Neural cell (in vitro differentiated cells): ENCODE measurements around the gene DDN. TPM values are rescaled to one million over a fixed set of nuclear protein-coding genes. Genes with fewer than 3 reads are reported as not detected.

Experiments used
- H2AFZ ChIP-seq: fragments of 200-600, 300-800 bp; sonication (generic), shearing (Covaris generic); 2 replicates; pipeline ENCODE4 v1.6.0; 2014; ENCODE audit warnings: low read depth, mild to moderate bottlenecking, antibody characterized with exemption, low read length, moderate library complexity
- H3F3A ChIP-seq: fragments of 200-600 bp; shearing (Covaris generic); 2 replicates; pipeline ENCODE4 v1.6.1; 2016; ENCODE audit warnings: mild to moderate bottlenecking, moderate library complexity, mixed read lengths, antibody characterized with exemption, low read length; ENCODE audit not compliant: insufficient read depth, poor library complexity, severe bottlenecking
- H3K27ac ChIP-seq: fragments of 200-600, 300-800 bp; sonication (generic), shearing (Covaris generic); 2 replicates; pipeline ENCODE4 v1.5.1; 2014; ENCODE audit warnings: mild to moderate bottlenecking, low read length, moderate library complexity
- H3K27me3 ChIP-seq: fragments of 300-800, 200-600 bp; sonication (generic), shearing (Covaris generic); 2 replicates; pipeline ENCODE4 v1.6.0; 2014; ENCODE audit warnings: mild to moderate bottlenecking, low read depth, low read length, moderate library complexity; ENCODE audit not compliant: insufficient read depth
- H3K36me3 ChIP-seq: fragments of 300-800, 200-600 bp; sonication (generic), shearing (Covaris generic); 2 replicates; pipeline ENCODE4 v1.5.1; 2014; ENCODE audit warnings: mild to moderate bottlenecking, antibody characterized with exemption, low read length, moderate library complexity; ENCODE audit not compliant: insufficient read depth
- H3K4me2 ChIP-seq: fragments of 300-800, 200-600 bp; sonication (generic), shearing (Covaris generic); 2 replicates; pipeline ENCODE4 v1.6.0; 2014; ENCODE audit warnings: mild to moderate bottlenecking, low read length
- H3K4me3 ChIP-seq: fragments of 300-800, 200-600 bp; sonication (generic), shearing (Covaris generic); 2 replicates; pipeline ENCODE4 v1.5.1; 2014; ENCODE audit warnings: mild to moderate bottlenecking, low read length, moderate library complexity
- H3K79me2 ChIP-seq: fragments of 200-600 bp; shearing (Covaris generic); replicated peaks from 2 replicates; pipeline ENCODE4 v1.6.0; 2014; ENCODE audit warnings: mild to moderate bottlenecking, low read length, moderate library complexity; ENCODE audit not compliant: insufficient read depth
- H3K9ac ChIP-seq: fragments of 300-800, 200-600 bp; sonication (generic), shearing (Covaris generic); 2 replicates; pipeline ENCODE4 v1.6.1; 2016; ENCODE audit warnings: mild to moderate bottlenecking, low read length, mixed read lengths
- H3K9me2 ChIP-seq: fragments of 200-600 bp; shearing (Covaris generic); 2 replicates; pipeline ENCODE4 v1.6.1; 2016; ENCODE audit warnings: mild to moderate bottlenecking, low read length, mixed read lengths; ENCODE audit not compliant: insufficient read depth
- H3K9me3 ChIP-seq: fragments of 200-600, 300-800 bp; sonication (generic), shearing (Covaris generic); 2 replicates; pipeline ENCODE4 v1.6.1; 2016; ENCODE audit warnings: mild to moderate bottlenecking, mixed run types, low read length, moderate library complexity, mixed read lengths
- H4K20me1 ChIP-seq: fragments of 200-600 bp; shearing (Covaris generic); 2 replicates; pipeline ENCODE4 v1.6.1; 2016; ENCODE audit warnings: mild to moderate bottlenecking, mixed run types; ENCODE audit not compliant: insufficient read depth
- MXI1 ChIP-seq: fragments of 450-650 bp; conservative IDR thresholded peaks from 2 replicates; pipeline ENCODE4 v1.6.1; 2014; ENCODE audit warnings: antibody characterized with exemption, mild to moderate bottlenecking; ENCODE audit not compliant: poor library complexity, severe bottlenecking
- RAD21 ChIP-seq: fragments of 450-650 bp; conservative IDR thresholded peaks from 2 replicates; pipeline ENCODE4 v1.6.1; 2014; ENCODE audit warnings: antibody characterized with exemption, mild to moderate bottlenecking, moderate library complexity
- SMC3 ChIP-seq: fragments of 450-650 bp; conservative IDR thresholded peaks from 2 replicates; pipeline ENCODE4 v1.6.1; 2014; ENCODE audit warnings: antibody characterized with exemption, mild to moderate bottlenecking, moderate library complexity; ENCODE audit not compliant: poor library complexity
- TAF1 ChIP-seq: IDR thresholded peaks from 2 replicates; pipeline ENCODE4 v1.6.1; 2012; ENCODE audit warnings: low read depth
- polyA plus RNA-seq: library from polyadenylated mRNA; depleted of rRNA; stranded (reverse); fragments of >200 nt; gene quantifications from 2 replicates; pipeline ENCODE4 v1.2.3, GENCODE V29; 2014
- TF ChIP-seq, protein P1 (sequence below): fragments of 450-650 bp; IDR thresholded peaks from 2 replicates; pipeline ENCODE4 v1.5.1; 2014; ENCODE audit warnings: antibody characterized with exemption, mild to moderate bottlenecking, moderate library complexity; ENCODE audit not compliant: poor library complexity, severe bottlenecking
- TF ChIP-seq, protein P2 (sequence below): IDR thresholded peaks from 2 replicates; pipeline ENCODE4 v1.6.1; 2012; ENCODE audit warnings: borderline replicate concordance

Gene DDN
- polyA plus RNA-seq, 1 donor from 2014 or later = 0.51 TPM

GRCh38 chr12:48990552-48990951 lies 8.6 kb downstream of the DDN start:
- Histone ChIP-seq H3K9me2 (no peaks in the 10 kb centered on the region), H3K4me2 (no peak overlapping the region), H3K27me3 (peaks cover 97% of the 10 kb centered on the region), H3K36me3 (no peaks in the 10 kb centered on the region), H3K27ac (no peak overlapping the region), H3K79me2 (no peaks in the 10 kb centered on the region), H3K4me3 (no peak overlapping the region), H2AFZ (no peak overlapping the region), H4K20me1 (no peaks in the 10 kb centered on the region), H3F3A (no peaks in the 10 kb centered on the region), H3K9ac (no peak overlapping the region), H3K9me3 (no peaks in the 10 kb centered on the region)
- TF ChIP-seq MXI1 = no peak

DNA sequence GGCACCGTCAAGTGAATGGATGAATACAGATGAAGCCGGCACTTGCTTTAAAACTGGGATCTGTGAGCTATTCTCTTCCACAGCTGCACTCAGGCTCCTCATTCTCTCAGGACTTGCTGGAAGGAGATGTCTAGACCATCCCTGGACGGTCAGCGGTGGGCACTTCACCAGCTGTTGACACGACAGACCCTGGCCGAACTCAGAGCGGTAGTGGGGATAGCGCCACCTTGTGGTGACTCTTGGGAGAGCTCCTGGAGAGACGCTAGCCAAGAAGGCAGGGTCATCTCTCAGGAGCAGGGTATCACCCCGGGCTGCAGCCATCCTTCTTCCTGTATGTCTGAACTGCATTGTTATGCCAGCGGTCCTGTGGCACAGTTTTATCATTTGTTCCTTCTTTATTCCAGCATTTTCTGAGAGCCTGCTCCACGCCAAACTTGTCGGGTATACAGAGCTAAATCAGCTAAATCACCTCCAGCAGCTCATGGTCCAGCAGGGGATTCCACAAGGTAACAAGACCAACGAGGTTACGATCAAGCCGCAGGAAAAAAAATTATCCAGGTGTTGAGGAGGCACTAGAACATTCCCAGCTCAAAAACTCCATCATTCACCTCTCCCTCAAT lies 11.0 kb downstream of the DDN start:
- no peak overlapping the region for H3K4me2 ChIP-seq

More for the DNA sequence above, 11.0 kb downstream of the DDN start:
- H3K9ac ChIP-seq = no peak overlapping the region
- TF ChIP-seq RAD21 = peak; percentile 33
- TF ChIP-seq SMC3 = peak; percentile 53
- TF ChIP-seq, protein P1, sequence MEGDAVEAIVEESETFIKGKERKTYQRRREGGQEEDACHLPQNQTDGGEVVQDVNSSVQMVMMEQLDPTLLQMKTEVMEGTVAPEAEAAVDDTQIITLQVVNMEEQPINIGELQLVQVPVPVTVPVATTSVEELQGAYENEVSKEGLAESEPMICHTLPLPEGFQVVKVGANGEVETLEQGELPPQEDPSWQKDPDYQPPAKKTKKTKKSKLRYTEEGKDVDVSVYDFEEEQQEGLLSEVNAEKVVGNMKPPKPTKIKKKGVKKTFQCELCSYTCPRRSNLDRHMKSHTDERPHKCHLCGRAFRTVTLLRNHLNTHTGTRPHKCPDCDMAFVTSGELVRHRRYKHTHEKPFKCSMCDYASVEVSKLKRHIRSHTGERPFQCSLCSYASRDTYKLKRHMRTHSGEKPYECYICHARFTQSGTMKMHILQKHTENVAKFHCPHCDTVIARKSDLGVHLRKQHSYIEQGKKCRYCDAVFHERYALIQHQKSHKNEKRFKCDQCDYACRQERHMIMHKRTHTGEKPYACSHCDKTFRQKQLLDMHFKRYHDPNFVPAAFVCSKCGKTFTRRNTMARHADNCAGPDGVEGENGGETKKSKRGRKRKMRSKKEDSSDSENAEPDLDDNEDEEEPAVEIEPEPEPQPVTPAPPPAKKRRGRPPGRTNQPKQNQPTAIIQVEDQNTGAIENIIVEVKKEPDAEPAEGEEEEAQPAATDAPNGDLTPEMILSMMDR = peak; percentile 62
- no peak for TF ChIP-seq TAF1
- TF ChIP-seq, protein P2, sequence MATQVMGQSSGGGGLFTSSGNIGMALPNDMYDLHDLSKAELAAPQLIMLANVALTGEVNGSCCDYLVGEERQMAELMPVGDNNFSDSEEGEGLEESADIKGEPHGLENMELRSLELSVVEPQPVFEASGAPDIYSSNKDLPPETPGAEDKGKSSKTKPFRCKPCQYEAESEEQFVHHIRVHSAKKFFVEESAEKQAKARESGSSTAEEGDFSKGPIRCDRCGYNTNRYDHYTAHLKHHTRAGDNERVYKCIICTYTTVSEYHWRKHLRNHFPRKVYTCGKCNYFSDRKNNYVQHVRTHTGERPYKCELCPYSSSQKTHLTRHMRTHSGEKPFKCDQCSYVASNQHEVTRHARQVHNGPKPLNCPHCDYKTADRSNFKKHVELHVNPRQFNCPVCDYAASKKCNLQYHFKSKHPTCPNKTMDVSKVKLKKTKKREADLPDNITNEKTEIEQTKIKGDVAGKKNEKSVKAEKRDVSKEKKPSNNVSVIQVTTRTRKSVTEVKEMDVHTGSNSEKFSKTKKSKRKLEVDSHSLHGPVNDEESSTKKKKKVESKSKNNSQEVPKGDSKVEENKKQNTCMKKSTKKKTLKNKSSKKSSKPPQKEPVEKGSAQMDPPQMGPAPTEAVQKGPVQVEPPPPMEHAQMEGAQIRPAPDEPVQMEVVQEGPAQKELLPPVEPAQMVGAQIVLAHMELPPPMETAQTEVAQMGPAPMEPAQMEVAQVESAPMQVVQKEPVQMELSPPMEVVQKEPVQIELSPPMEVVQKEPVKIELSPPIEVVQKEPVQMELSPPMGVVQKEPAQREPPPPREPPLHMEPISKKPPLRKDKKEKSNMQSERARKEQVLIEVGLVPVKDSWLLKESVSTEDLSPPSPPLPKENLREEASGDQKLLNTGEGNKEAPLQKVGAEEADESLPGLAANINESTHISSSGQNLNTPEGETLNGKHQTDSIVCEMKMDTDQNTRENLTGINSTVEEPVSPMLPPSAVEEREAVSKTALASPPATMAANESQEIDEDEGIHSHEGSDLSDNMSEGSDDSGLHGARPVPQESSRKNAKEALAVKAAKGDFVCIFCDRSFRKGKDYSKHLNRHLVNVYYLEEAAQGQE = no peak
- no peak overlapping the region for H2AFZ ChIP-seq
- no peak overlapping the region for H3K4me3 ChIP-seq
- H3K9me3 ChIP-seq = no peaks in the 10 kb centered on the region
- H3K9me2 ChIP-seq = no peaks in the 10 kb centered on the region
- no peaks in the 10 kb centered on the region for H4K20me1 ChIP-seq
- H3K79me2 ChIP-seq = no peaks in the 10 kb centered on the region
- H3F3A ChIP-seq = no peaks in the 10 kb centered on the region
- no peaks in the 10 kb centered on the region for H3K36me3 ChIP-seq
- no peak overlapping the region for H3K27ac ChIP-seq
- H3K27me3 ChIP-seq = peaks cover 96% of the 10 kb centered on the region
